GM11168 (cell line): ENCODE data around the gene RGR.

Experiments
- in situ Hi-C: fragments of 300-500 bp; cut with MboI; formaldehyde crosslinking; loops from one replicate; pipeline ENCODE4 v1.12.0; 2022; ENCODE audit warnings: low sequenced_read_pairs; ENCODE audit not compliant: unreplicated experiment

Gene RGR

GRCh38 chr10:84290235-84290634 is 45.4 kb downstream of the RGR start:
- in situ Hi-C loops, result no loop called here

DNA sequence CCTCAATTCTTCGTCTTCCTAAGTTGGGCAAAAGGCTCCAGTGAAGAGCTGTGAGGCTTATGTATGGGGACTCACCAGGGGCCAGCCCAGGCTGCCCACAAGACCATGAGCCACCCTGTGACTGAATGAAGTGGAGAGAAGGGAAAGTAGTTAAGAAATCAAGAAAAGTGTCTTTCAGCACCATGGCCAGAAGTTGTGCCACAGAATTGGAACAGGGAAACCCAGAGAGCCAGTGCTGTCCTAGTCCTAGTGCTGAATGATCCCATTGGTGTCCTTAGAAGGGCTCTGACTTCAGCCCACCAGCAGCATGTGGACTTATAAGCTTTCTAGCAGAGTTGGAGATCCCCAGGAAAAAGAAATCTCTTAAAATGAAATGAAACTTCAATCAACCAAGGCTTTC is 46.5 kb downstream of the RGR start:
- in situ Hi-C loops, result no loop called here

GRCh38 chr10:84292502-84292901 is 47.6 kb downstream of the RGR start:
- in situ Hi-C loops, result no loop called here

DNA sequence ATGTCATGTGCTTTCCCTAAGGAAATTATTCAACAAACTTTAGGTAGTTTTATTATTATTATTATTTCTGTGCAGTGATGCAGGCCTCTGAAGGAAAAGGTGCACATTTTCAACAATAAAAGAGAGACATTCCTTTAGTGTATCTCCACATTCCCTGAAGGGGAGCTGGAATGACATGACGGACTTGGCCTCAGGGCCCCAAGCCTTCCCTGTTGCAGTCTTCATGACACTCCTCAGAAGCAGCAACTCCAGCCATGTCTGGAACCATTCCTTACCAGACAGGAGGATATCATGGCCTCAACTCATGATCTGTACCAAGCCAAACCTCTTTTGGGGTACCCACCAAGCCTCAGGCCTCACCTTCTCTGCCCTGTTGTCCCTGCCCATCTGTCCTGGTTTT is 48.3 kb downstream of the RGR start:
- in situ Hi-C loops, result no loop called here

- in situ Hi-C loops, result no loop called here
Observed at GRCh38 chr10:84293574-84294016, 48.7 kb downstream of the RGR start.

DNA sequence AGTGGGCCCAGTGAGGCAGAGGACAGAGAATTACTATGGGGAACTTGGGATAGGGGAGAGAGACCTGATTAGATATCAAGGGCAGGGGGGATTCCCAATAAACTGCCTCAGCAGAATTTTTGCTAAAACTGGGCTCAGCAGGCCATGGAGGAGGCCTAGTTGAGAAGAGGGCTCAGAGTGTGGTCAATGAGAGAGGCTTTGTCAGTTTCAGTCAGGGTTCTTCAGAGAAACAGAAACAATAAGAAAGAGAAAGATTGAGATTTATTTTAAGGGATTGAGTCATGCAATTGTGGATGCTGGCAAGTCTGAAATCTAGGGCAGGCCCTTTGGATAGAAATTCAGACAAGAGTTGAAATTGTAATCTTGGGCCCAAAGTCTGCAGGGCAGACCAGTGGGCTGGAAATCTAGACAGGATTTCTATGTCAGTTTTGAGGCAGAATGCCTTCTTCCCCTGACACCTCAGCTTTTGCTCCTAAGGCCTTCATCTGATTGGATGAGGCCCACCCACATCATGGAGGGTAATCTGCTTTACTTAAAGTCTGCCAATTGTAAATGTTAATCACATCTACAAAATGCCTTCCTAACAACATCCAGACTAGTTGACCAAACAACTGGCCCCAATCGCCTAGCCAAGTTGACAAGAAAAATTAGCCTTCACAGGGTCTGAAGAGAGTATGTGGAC is 50.1 kb downstream of the RGR start:
- in situ Hi-C loops, result no loop called here

DNA sequence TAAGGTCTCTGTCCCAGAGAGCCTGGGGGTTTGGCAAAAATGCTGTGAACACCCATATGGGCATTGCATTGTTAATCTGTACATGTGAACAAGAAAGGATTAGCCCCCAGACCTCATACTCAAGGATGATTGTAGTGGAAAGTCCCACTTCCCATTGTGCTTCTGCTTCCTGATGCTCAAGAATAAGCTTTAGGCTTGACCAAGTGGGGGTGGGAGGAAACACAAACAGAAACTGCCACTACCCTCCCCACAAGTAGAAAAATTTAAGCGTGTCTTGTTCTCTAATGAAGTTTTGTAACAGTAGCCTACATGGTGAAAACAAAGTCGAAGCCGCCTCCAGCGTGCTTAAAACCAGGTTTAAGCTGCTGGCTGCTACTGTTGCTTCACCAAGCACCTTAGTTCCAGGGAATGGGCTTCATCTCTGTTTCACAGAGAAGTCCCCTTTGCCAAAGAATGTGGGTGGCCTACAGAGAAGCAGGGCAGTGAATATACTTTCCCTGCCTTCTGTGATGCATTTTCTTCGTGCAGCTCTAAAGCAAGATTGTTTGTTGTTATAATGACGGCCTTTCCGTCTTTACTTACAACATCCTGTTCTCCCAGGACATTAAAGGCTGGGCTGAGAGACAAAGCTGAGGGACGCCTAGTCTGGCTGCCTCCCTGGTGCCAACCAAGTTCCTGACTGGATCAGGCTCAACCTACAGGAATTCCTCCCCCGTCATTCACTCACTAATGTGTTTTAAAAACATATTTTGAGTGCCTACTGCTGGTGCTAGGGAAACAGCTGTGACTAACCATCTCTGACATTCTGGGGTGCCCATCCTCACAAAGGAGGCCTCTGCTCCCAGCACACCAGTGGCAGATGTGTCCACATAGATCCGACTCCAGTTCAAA is 51.5 kb downstream of the RGR start:
- in situ Hi-C loops, result no loop called here

DNA sequence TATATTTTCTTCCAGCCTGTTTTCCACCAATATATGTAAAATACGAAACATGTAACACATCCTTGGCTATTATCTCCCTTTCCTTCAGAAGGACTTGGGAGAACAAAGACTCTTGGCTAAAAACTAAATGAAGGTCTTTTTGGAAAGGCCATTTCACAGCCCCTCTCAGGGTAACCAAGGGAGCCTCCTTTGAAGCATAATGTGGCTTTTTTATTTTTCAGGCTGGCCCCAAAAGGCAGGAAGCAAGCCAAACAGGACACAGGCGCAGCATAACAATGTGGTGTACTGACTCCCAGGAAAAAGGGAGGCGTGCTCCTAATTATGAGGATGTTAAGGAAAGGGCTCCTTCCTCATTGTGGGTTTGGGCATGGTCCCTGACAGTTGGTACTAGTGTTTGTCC is 53.2 kb downstream of the RGR start:
- in situ Hi-C loops, result no loop called here

- in situ Hi-C loops, result no loop called here
Observed at GRCh38 chr10:84302223-84302622, 57.4 kb downstream of the RGR start.

- in situ Hi-C loops, result no loop called here
Observed at GRCh38 chr10:84306751-84307384, 62.0 kb downstream of the RGR start.

GRCh38 chr10:84308021-84308420 is 63.2 kb downstream of the RGR start:
- in situ Hi-C loops, result no loop called here

DNA sequence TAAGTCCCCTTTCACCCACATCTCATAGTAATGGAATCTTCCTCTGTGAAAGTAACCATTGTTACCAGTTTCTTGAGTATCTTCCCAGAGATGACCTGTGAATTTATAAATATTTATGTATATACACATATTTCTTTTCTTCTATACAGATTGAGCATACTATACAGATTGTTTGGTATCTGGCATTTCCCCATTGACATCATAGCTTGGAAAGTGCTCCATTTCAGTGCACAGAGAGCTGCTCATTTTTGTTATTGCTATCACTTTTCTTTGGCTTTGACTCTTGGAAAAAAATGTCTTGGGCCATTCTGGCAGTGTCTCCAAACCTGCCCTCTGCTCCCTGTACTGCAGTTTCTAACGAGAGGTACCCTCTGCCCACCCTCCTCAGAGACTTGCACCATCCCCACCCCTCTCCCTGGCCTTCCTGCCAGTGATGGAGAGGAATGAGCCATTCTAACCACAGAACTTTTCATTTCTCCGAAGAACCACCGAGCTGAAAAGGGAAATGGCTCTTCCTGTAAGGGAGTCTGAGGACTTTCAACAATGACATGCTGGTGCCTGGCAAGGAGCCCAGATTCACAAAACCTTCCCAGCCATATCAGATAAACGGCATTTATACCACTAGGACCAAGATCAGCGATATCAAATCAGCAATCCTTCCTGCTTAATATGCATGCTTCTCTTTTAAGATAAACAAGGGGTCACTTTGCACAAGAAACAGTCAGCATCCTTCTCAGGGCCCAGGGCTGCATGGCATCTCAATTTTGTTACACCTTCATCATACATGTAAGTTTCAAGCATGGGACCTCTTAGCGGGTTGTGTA is 63.8 kb downstream of the RGR start:
- in situ Hi-C loops, result no loop called here
